Measurements from ENCODE around the gene JCHAIN.
A peak's percentile ranks its signal among the peaks of the same experiment; 100 is the strongest.

Gene JCHAIN

GRCh38 chr4:70691661-70692060, 25.4 kb upstream of the JCHAIN start:
- Histone ChIP-seq H3K79me2 (ENCODE audit: insufficient read depth, low read length) (peaks cover 44% of the 10 kb centered on the region), H2AFZ (ENCODE audit: low read length) (no peak overlapping the region), H4K20me1 (ENCODE audit: insufficient read depth, low read length) (no peaks in the 10 kb centered on the region), H3K9ac (ENCODE audit: low read length) (peak overlapping the region; percentile 38; the same call in 1 of the 2 replicates), H3K4me1 (ENCODE audit: insufficient read depth, low read length, severe bottlenecking) (peaks cover 50% of the 10 kb centered on the region), H3K9me3 (ENCODE audit: low read length) (no peaks in the 10 kb centered on the region), H3F3A (ENCODE audit: insufficient read depth, low read length) (no peaks in the 10 kb centered on the region), H3K4me2 (ENCODE audit: low read length) (peak overlapping the region; percentile 92), H3K9me2 (ENCODE audit: low read depth, low read length) (no peaks in the 10 kb centered on the region), H3K4me3 (ENCODE audit: low read depth, low read length, poor library complexity, severe bottlenecking) (peak overlapping the region; percentile 95), H3K27me3 (ENCODE audit: insufficient read depth, low read length) (no peaks in the 10 kb centered on the region), H3K27ac (ENCODE audit: low read depth, low read length, poor library complexity, severe bottlenecking) (peak overlapping the region; percentile 94), H3K36me3 (ENCODE audit: insufficient read depth, low read length) (peaks cover 36% of the 10 kb centered on the region)
- no peak for TF ChIP-seq EZH2 (IDR thresholded peaks at IDR 0.05; ENCODE audit: borderline replicate concordance, low read length)
- TF ChIP-seq CTCF (IDR thresholded peaks at IDR 0.05; ENCODE audit: low read length) = no peak

- TF ChIP-seq EZH2 (IDR thresholded peaks at IDR 0.05; ENCODE audit: borderline replicate concordance, low read length) = no peak
- TF ChIP-seq CTCF (IDR thresholded peaks at IDR 0.05; ENCODE audit: low read length) = no peak
- peak overlapping the region; percentile 95 for H3K4me3 ChIP-seq (ENCODE audit: low read depth, low read length, poor library complexity, severe bottlenecking)
- no peak overlapping the region for H2AFZ ChIP-seq (ENCODE audit: low read length)
- peak overlapping the region; percentile 94 for H3K27ac ChIP-seq (ENCODE audit: low read depth, low read length, poor library complexity, severe bottlenecking)
- H3K9me3 ChIP-seq (ENCODE audit: low read length) = no peaks in the 10 kb centered on the region
- peaks cover 36% of the 10 kb centered on the region for H3K36me3 ChIP-seq (ENCODE audit: insufficient read depth, low read length)
- H3K9me2 ChIP-seq (ENCODE audit: low read depth, low read length) = no peaks in the 10 kb centered on the region
- H3K27me3 ChIP-seq (ENCODE audit: insufficient read depth, low read length) = no peaks in the 10 kb centered on the region
- no peaks in the 10 kb centered on the region for H3F3A ChIP-seq (ENCODE audit: insufficient read depth, low read length)
- peaks cover 47% of the 10 kb centered on the region for H3K79me2 ChIP-seq (ENCODE audit: insufficient read depth, low read length)
- H3K4me2 ChIP-seq (ENCODE audit: low read length) = peak overlapping the region; percentile 92
- H3K4me1 ChIP-seq (ENCODE audit: insufficient read depth, low read length, severe bottlenecking) = peaks cover 68% of the 10 kb centered on the region
- peak overlapping the region; percentile 96 for H3K9ac ChIP-seq (ENCODE audit: low read length)
- no peaks in the 10 kb centered on the region for H4K20me1 ChIP-seq (ENCODE audit: insufficient read depth, low read length)
Measured at GRCh38 chr4:70688795-70689231, 22.5 kb upstream of the JCHAIN start.

- TF ChIP-seq EZH2 (IDR thresholded peaks at IDR 0.05; ENCODE audit: borderline replicate concordance, low read length) (no peak), CTCF (IDR thresholded peaks at IDR 0.05; ENCODE audit: low read length) (peak; percentile 98)
- peaks cover 47% of the 10 kb centered on the region for H3K79me2 ChIP-seq (ENCODE audit: insufficient read depth, low read length)
- no peaks in the 10 kb centered on the region for H3F3A ChIP-seq (ENCODE audit: insufficient read depth, low read length)
- peak within 1 kb of the TSS; percentile 95 for H3K4me3 ChIP-seq (ENCODE audit: low read depth, low read length, poor library complexity, severe bottlenecking)
- no peaks in the 10 kb centered on the region for H3K9me3 ChIP-seq (ENCODE audit: low read length)
- H3K4me2 ChIP-seq (ENCODE audit: low read length) = peak within 1 kb of the TSS; percentile 92
- H3K9me2 ChIP-seq (ENCODE audit: low read depth, low read length) = no peaks in the 10 kb centered on the region
- H2AFZ ChIP-seq (ENCODE audit: low read length) = no peak within 1 kb of the TSS
- H3K4me1 ChIP-seq (ENCODE audit: insufficient read depth, low read length, severe bottlenecking) = peaks cover 65% of the 10 kb centered on the region
- no peaks in the 10 kb centered on the region for H3K27me3 ChIP-seq (ENCODE audit: insufficient read depth, low read length)
- H3K9ac ChIP-seq (ENCODE audit: low read length) = peak within 1 kb of the TSS; percentile 96
- peaks cover 35% of the 10 kb centered on the region for H3K36me3 ChIP-seq (ENCODE audit: insufficient read depth, low read length)
- H4K20me1 ChIP-seq (ENCODE audit: insufficient read depth, low read length) = no peaks in the 10 kb centered on the region
- H3K27ac ChIP-seq (ENCODE audit: low read depth, low read length, poor library complexity, severe bottlenecking) = peak within 1 kb of the TSS; percentile 94
Measured at GRCh38 chr4:70687821-70688794, 21.8 kb upstream of the JCHAIN start, which contains the start of gene UTP3. UTP3 (plus strand) TSS chr4:70688532; CDS start chr4:70688678, 146 bp downstream.

All from OCI-LY1 (cell line).